GM18868 (cell line): ENCODE measurements around the gene BLACAT1.
A peak's percentile ranks its signal among the peaks of the same experiment; 100 is the strongest.

Source experiments
- ATAC-seq: cut with Tn5 transposase; IDR thresholded peaks from one replicate; pipeline ENCODE4 v1.9.1; 2021; ENCODE audit warnings: mild to moderate bottlenecking, moderate library complexity; ENCODE audit not compliant: unreplicated experiment

BLACAT1 gene

DNA sequence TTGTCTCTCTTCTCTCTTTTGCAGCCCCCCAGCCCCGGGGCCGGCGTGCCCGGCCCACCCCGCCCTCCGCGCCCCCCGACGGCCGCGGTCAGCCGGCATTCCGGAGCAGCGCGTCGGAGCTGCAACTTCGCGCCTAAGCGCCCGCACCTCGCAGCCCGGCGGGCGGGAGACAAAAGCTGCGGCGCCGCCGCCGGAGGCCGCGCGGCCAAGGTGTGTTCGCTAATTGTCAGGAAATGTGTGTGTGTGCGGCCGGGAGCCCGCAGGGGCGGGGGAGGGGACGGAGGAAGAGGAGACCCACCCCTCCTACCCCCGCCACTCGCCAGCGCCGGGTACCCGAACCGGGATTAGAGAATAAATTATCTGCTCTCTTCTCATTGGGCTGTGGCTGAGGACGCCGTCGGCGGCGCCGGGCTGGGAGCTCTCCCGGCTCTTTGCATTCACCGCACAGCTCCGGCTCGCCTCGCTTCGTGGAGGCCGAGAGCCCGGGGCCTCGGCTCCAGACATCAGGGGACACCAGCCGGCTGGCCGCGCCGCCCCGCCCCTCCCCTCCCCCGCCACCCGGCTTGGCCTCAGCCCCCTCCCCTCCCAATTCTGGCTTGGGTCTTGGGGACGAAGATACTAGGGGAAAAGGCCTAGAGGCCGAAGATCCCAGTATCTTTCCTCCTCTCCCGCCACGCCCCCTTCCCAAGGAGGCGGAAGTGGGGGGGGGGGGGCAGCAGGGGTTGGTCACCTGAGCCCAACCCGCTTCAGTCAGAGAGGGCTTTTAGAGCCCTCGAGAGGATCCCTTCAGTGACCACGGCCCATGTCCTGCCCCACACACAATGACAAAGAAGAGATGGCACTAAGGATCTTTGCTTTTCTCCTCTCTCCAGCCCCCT, 1.3 kb upstream of the BLACAT1 start:
- no peak for ATAC-seq

- ATAC-seq = no peak
Observed at GRCh38 chr1:205456383-205456867, 580 bp upstream of the BLACAT1 start.

DNA sequence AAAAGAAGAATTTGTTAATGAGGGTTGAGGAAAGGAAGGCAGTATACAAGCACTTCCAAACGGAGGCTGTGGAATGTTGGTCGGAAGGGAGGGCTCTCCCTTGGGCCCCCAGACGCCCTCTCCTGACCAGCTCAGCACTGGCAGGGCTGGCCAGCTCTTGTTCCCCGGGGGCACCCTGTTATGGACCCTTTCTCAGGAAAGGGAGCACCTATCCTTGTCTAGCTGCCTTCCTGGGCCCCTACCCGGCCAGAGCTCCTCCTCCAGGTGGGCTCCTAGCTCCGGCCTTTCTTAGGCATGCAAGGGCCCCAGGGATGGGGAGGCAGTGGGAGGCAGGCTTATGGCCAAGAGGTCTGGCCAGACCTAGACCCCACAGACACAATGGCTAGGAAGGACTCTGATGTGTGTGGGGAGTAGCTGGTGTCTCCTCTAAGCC, 926 bp downstream of the BLACAT1 start:
- no peak for ATAC-seq

DNA sequence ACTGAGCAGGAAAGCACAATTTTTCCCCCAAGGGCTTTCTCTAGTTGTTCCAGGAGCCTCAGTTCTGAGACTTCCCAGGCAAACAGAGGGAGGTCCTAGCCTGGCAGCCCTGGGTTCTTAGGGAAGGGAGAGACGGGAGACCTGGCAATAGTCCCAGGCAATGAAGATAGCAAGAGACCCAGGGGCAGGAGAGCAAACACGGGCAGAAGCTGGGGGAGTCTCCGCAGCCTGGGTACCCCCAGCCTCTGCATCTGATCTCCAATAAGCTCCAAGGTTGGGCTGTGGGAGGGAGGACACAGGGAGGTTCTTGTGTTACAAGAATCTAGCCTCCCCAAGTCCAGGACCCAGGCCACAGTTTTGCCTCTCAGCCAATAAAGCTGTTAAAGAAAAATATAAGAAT, 2.4 kb downstream of the BLACAT1 start:
- ATAC-seq = no peak

DNA sequence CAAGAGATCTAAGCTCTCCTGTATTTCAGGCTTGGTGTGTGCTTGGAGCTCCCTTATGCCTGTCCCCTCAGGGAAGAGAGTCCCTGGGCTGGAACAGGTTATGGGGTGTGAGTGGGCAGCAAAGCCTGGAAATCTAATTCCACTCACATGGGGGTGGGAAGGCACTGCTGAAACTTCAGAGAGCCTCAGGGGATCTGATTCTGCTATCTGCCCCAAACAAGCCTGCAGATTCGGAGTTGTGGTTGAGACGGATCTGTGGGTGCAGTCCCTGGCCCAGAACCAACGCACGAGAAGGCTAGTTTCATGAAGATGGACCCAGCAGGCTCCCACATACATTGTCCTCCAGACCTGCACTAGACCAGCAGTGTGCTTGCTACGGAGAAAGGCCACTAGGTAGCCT, 2.9 kb downstream of the BLACAT1 start:
- ATAC-seq = no peak

DNA sequence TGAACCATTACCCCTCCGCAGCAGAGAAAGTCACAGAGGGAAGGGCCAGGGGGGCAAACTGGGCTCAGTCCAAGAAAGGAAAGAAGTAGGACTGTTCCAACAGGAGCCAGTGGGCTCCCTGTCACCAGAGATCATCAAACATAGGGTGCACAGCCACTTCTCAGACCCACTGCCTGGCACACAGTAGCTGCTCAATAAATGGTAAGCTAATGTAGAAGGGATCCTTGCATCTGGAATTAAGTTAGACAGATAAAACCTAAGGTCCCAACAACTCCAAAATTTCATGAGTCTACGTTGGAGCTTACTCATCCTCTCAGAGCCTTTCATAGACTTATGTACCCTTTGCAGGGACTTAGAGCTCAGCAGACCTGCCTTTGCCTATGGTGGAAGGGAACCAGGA, 3.5 kb downstream of the BLACAT1 start:
- no peak for ATAC-seq

DNA sequence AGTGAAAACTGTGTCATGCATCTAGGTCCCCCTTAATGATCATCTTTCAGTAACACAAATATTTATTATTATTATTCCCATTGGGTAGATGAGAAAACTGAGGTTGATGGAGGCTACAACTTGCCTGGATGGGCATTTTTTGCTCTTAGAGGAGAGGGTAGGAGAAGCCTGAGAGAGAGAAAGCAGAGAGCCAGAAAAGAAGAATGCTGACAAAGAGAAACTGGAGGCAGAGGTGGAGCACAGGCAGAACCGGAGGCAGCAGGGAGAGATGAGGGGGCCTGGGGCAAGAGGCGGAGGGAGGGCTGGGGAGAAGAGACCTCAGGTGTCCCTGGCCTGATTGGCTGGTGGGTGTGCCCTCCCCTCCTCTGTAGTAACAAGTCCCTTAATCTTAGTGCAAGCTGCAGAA, 4.1 kb downstream of the BLACAT1 start:
- no peak for ATAC-seq

GRCh38 chr1:205451202-205451601, 4.6 kb downstream of the BLACAT1 start:
- no peak for ATAC-seq

GRCh38 chr1:205450448-205450847, 5.4 kb downstream of the BLACAT1 start:
- ATAC-seq = no peak

GRCh38 chr1:205449750-205450443, 5.9 kb downstream of the BLACAT1 start:
- ATAC-seq = peak; percentile 43

- ATAC-seq = no peak
Observed at GRCh38 chr1:205449254-205449749, 6.5 kb downstream of the BLACAT1 start.

DNA sequence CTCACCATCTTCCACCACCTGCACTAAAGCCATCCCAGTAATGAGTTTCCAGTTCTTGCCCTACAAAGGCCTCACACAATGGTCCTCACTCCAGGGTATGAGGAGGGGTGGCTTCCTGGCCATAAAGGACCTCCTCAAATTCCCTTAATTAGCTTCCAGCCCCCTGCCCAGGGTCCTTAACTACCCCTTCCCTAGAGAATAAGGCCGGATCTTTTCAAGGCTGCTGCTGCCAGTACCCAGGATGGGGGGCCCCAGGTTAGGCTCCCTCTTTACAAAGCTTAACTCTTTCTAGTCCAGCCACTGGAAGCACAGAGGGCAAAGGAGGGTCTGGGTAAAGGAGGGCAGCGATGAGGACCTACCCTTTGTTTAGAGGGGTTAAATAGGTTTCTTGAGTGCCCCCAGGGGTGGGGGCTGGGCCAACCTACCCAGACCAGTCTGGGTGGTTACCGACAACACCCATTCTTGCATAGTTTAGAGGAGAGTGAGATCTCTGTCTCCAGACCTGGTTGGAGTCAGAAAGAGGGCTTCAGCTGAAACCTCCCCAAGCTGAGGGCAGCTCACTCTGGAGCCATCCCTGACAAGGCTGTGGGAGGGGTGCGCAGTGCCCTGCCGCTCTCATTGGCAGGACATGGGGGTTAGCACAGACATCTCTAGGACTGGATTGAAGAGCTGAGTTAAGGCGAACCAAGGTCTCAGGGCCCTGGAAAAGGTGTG, 7.1 kb downstream of the BLACAT1 start:
- no peak for ATAC-seq

- no peak for ATAC-seq
Observed at GRCh38 chr1:205447457-205448341, 8.1 kb downstream of the BLACAT1 start.

GRCh38 chr1:205446828-205447227, 9.0 kb downstream of the BLACAT1 start:
- ATAC-seq = no peak

DNA sequence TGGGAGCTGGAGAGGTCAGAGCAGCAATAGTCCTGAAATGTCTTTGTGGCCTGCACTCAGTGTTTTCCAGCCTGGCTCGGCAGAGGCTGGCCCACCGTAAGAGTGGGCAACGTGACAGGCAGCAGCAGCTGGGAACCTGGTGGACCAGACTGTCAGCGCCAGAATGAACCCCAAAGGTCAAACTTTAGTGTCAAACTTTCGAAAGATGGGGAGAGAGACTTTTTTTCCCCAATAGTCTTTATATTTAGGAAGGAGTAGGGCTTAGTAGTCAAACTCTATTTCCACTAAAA, 10.3 kb downstream of the BLACAT1 start:
- no peak for ATAC-seq

GRCh38 chr1:205444931-205445645, 10.8 kb downstream of the BLACAT1 start:
- no peak for ATAC-seq

- no peak for ATAC-seq
Observed at GRCh38 chr1:205444300-205444930, 11.4 kb downstream of the BLACAT1 start.

DNA sequence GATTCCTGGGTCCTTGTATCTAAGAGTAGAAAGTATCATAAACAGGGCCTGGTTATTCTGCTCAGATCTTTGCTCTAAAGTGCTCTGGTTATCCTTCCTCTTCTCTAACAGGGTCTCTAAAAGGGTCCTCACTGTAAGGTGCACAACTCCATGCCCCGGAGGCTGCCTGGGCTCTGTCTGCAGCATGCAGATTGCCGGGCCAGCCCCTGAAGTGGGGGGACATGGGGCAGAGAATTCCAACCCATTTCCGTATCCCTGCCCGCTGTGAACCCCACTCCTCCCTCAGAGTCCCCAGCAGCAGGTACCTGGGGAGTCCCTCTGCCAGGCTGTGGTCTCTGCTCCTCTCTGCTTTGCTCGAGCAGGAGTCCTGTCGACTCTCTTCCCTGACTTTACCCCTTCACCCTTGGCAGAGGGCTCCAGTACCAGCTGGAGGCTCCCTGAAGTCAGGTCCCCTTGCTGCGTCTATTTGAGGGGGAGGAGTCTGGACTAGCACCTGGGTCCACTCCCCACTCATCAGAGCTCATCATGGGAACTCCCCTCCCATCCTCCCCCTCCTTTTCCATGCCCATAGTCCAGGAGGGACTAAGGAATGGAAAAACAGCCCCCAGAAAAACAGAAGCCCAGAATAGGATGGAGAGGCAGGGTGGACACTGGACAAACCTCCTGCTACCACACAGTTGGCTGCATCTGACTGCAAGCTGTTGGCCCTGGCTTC, 12.1 kb downstream of the BLACAT1 start:
- no peak for ATAC-seq
